ENCODE results near the gene THAP7. TPM values are rescaled to one million over a fixed set of nuclear protein-coding genes. Genes with fewer than 3 reads are reported as not detected.
A peak's percentile ranks its signal among the peaks of the same experiment; 100 is the strongest.

Gene THAP7
- total and polyA plus RNA-seq, 9 donors, result 7.8 to 54.9 (median 39.3) TPM

DNA sequence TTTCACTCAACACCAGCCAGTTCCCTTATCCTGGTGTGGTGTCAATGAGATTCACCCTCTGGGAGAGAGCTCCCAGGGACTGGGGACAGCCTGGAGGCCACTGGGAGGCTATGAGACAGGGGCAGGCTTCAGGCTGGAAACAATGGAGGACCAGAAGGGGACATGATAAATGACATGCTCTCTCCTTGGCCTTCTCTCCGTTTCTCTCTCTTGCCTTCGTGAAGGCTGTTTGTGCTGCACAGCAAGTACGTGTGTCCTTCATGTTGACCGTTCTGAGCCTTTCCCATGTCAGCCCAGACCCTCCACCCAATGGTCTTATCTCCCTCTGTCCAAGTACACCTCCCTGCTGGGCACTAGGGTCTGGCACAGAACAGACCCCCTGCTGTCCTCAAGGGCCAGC, 21.4 kb downstream of the THAP7 start:
- TF ChIP-seq, protein P1, sequence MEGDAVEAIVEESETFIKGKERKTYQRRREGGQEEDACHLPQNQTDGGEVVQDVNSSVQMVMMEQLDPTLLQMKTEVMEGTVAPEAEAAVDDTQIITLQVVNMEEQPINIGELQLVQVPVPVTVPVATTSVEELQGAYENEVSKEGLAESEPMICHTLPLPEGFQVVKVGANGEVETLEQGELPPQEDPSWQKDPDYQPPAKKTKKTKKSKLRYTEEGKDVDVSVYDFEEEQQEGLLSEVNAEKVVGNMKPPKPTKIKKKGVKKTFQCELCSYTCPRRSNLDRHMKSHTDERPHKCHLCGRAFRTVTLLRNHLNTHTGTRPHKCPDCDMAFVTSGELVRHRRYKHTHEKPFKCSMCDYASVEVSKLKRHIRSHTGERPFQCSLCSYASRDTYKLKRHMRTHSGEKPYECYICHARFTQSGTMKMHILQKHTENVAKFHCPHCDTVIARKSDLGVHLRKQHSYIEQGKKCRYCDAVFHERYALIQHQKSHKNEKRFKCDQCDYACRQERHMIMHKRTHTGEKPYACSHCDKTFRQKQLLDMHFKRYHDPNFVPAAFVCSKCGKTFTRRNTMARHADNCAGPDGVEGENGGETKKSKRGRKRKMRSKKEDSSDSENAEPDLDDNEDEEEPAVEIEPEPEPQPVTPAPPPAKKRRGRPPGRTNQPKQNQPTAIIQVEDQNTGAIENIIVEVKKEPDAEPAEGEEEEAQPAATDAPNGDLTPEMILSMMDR (IDR thresholded peaks at IDR 0.05), result no peak
- no peak for TF ChIP-seq POLR2A (IDR thresholded peaks at IDR 0.05)
- TF ChIP-seq EP300 (IDR thresholded peaks at IDR 0.05), result no peak
- H3K9me3 ChIP-seq, result no peaks in the 10 kb centered on the region
- no peaks in the 10 kb centered on the region for H3K36me3 ChIP-seq
- H3K4me3 ChIP-seq, result no peak overlapping the region
- 74 to 84% (median 83%) methylated on average over 4 of the region's 4 CpGs for WGBS, 3 donors
- intact Hi-C loops (cut with DNase I), result loop anchor here in 1 of 4 donors (5.0 kb wide), 1 partner anchor 67 kb away; the partner anchor contains the start of gene LRRC74B
- H3K27me3 ChIP-seq, result no peaks in the 10 kb centered on the region
- no peak for DNase-seq
- H3K27ac ChIP-seq, result peak overlapping the region in 1 of 2 donors; percentile 19
- peaks cover 17% of the 10 kb centered on the region for H3K4me1 ChIP-seq (ENCODE audit: insufficient read depth)

DNA sequence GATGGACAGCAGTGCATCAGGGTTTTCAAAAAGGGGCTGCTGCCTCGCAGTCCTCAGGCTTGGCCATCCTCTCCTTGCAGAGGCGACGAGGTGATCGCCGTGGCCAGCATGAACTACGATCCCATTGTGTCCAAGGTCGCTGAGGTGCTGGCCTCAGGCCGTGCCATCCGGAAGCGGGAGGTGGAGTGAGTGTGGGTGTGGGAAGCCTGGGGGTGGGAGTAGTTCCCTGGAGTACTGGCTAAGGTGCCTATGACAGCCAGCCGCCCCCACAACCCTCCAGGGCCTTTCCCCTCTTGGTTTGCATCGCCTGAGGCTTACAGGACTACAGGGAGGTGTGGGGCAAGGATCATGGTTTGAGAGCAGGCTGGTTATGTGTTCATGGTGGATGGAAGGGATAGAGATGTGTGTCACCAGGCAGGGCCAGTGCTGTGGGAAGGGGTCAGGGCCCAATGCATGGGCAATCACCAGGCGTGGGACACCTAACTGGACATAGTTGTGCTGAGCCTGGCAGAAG, 21.9 kb downstream of the THAP7 start:
- 24 to 43% (median 30%) methylated on average over 9 to 13 of the region's 13 CpGs for WGBS, 3 donors
- no peaks in the 10 kb centered on the region for H3K36me3 ChIP-seq
- peak overlapping the region; percentile 4 for H3K4me3 ChIP-seq
- intact Hi-C loops (cut with DNase I), result loop anchor here in 1 of 4 donors (5.0 kb wide), 1 partner anchor 67 kb away; the partner anchor contains the start of gene LRRC74B
- no peaks in the 10 kb centered on the region for H3K9me3 ChIP-seq
- H3K27me3 ChIP-seq, result no peaks in the 10 kb centered on the region
- TF ChIP-seq, protein P1 (IDR thresholded peaks at IDR 0.05), result no peak
- TF ChIP-seq EP300 (IDR thresholded peaks at IDR 0.05), result no peak
- TF ChIP-seq POLR2A (IDR thresholded peaks at IDR 0.05), result no peak
- no peak for DNase-seq
- H3K4me1 ChIP-seq (ENCODE audit: insufficient read depth), result peaks cover 17% of the 10 kb centered on the region
- H3K27ac ChIP-seq, result no peak overlapping the region

DNA sequence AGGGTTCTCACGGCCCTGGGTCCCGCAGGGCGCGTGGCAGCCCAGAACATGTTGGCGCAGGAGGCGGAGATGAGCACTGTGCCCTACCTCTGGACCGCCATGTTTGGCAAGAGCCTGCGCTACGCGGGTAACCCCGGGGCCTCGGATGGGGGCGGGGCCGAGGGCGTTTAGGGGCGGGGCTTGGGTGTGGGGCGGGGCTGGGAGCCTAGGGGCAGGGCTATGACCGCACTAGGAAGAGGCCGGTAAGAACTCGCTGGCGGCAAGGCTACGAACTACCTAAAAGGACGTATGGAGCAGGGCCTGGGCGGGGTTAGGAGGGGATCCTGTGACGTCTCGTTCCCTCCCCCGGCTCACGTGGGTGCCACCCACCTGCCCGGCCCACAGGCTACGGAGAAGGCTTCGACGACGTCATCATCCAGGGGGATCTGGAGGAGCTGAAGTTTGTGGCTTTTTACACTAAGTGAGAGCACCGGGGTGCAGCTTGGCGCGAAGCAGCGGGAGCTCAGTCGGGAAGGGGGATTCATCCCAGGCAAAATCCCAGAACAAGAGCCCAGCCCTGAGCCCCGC, 22.6 kb downstream of the THAP7 start:
- H3K4me1 ChIP-seq (ENCODE audit: insufficient read depth), result peaks cover 17% of the 10 kb centered on the region
- H3K27ac ChIP-seq, result no peak overlapping the region
- DNase-seq, result peak; percentile 57 to 76 (median 72)
- H3K27me3 ChIP-seq, result no peaks in the 10 kb centered on the region
- 11 to 13% (median 13%) methylated on average over 37 to 39 of the region's 39 CpGs for WGBS, 3 donors
- H3K4me3 ChIP-seq, result peak overlapping the region; percentile 4
- no peaks in the 10 kb centered on the region for H3K36me3 ChIP-seq
- TF ChIP-seq EP300 (IDR thresholded peaks at IDR 0.05) (no peak), POLR2A (IDR thresholded peaks at IDR 0.05) (no peak)
- TF ChIP-seq, protein P1 (IDR thresholded peaks at IDR 0.05), result no peak
- no peaks in the 10 kb centered on the region for H3K9me3 ChIP-seq
- intact Hi-C loops (cut with DNase I), result no loop called here

DNA sequence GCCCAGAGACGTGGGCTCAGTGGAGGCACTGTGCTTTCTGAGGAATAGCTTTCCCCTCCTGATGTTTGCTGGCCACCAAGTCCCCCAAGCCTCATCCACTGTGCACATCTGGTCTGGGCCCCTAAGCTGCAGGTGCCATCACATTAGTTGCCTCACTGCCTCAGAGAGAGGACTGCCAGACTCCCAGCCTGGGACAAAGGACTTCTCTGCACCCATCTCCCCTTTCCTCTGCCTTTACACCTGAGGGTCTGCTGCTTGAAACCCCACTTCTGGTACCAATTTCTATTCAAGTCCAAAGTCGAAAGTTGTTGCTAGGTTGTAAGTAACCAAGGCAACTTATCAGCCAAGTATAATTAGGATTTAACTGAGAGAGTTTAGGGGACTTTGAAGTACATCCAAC, 23.5 kb downstream of the THAP7 start:
- no peak overlapping the region for H3K27ac ChIP-seq
- H3K27me3 ChIP-seq, result no peaks in the 10 kb centered on the region
- no peaks in the 10 kb centered on the region for H3K36me3 ChIP-seq
- DNase-seq, result no peak
- TF ChIP-seq EP300 (IDR thresholded peaks at IDR 0.05), result no peak
- TF ChIP-seq, protein P1 (IDR thresholded peaks at IDR 0.05), result no peak
- no peak for TF ChIP-seq POLR2A (IDR thresholded peaks at IDR 0.05)
- no peak overlapping the region for H3K4me3 ChIP-seq
- WGBS, 3 donors, result 78 to 84% (median 80%) methylated on average over 2 of the region's 2 CpGs
- intact Hi-C loops (cut with DNase I), result no loop called here
- no peaks in the 10 kb centered on the region for H3K9me3 ChIP-seq
- H3K4me1 ChIP-seq (ENCODE audit: insufficient read depth), result peaks cover 15% of the 10 kb centered on the region
